Nephron progenitor cell (in vitro differentiated cells): ENCODE results near the gene PPP1R7.

ENCODE experiments used
- DNase-seq: peaks from one replicate; pipeline ENCODE4 v3.0.0; 2021
- H3K27ac Mint-ChIP-seq: 2 replicates; pipeline ENCODE4 v1.8.0; 2021; ENCODE audit warnings: mild to moderate bottlenecking, moderate library complexity, mixed read lengths
- H3K27me3 Mint-ChIP-seq: 2 replicates; pipeline ENCODE4 v1.8.0; 2021; ENCODE audit warnings: mild to moderate bottlenecking, low read depth, mixed read lengths; ENCODE audit not compliant: poor library complexity
- H3K36me3 Mint-ChIP-seq: 2 replicates; pipeline ENCODE4 v1.8.0; 2021; ENCODE audit warnings: low read depth, mixed read lengths
- H3K4me1 Mint-ChIP-seq: 2 replicates; pipeline ENCODE4 v1.8.0; 2021; ENCODE audit warnings: mixed read lengths
- H3K4me3 Mint-ChIP-seq: 2 replicates; pipeline ENCODE4 v1.8.0; 2021; ENCODE audit warnings: mild to moderate bottlenecking, moderate library complexity, mixed read lengths
- H3K9me3 Mint-ChIP-seq: 2 replicates; pipeline ENCODE4 v1.8.0; 2021; ENCODE audit warnings: mild to moderate bottlenecking, moderate library complexity, mixed read lengths
- CTCF ChIP-seq: fragments of 200-600 bp; sonication (generic); IDR thresholded peaks from 2 replicates; pipeline ENCODE4 v1.5.0; 2021; ENCODE audit warnings: antibody characterized with exemption

The PPP1R7 gene

GRCh38 chr2:241227594-241227993 is 77.3 kb downstream of the PPP1R7 start:
- H3K36me3 Mint-ChIP-seq, result peaks cover 48% of the 10 kb centered on the region
- DNase-seq, result no peak
- H3K27me3 Mint-ChIP-seq, result no peaks in the 10 kb centered on the region
- no peak for TF ChIP-seq CTCF
- no peaks in the 10 kb centered on the region for H3K9me3 Mint-ChIP-seq
- peaks cover 31% of the 10 kb centered on the region for H3K4me1 Mint-ChIP-seq
- no peak overlapping the region for H3K4me3 Mint-ChIP-seq
- H3K27ac Mint-ChIP-seq, result peak overlapping the region; percentile 81

GRCh38 chr2:241228081-241228859 is 78.0 kb downstream of the PPP1R7 start:
- no peaks in the 10 kb centered on the region for H3K27me3 Mint-ChIP-seq
- no peak for DNase-seq
- peaks cover 51% of the 10 kb centered on the region for H3K36me3 Mint-ChIP-seq
- H3K27ac Mint-ChIP-seq, result peak overlapping the region; percentile 81
- H3K9me3 Mint-ChIP-seq, result no peaks in the 10 kb centered on the region
- peaks cover 24% of the 10 kb centered on the region for H3K4me1 Mint-ChIP-seq
- no peak overlapping the region for H3K4me3 Mint-ChIP-seq
- no peak for TF ChIP-seq CTCF

- TF ChIP-seq CTCF, result no peak
- Mint-ChIP-seq H3K36me3 (peaks cover 57% of the 10 kb centered on the region), H3K4me3 (no peak overlapping the region), H3K27ac (no peak overlapping the region), H3K27me3 (no peaks in the 10 kb centered on the region), H3K9me3 (no peaks in the 10 kb centered on the region), H3K4me1 (peaks cover 17% of the 10 kb centered on the region)
- DNase-seq, result no peak
Measured at GRCh38 chr2:241228860-241229516, 78.7 kb downstream of the PPP1R7 start.

GRCh38 chr2:241229563-241230401 is 79.5 kb downstream of the PPP1R7 start:
- no peak for TF ChIP-seq CTCF
- H3K27ac Mint-ChIP-seq, result peak overlapping the region; percentile 82
- no peak overlapping the region for H3K4me3 Mint-ChIP-seq
- no peaks in the 10 kb centered on the region for H3K9me3 Mint-ChIP-seq
- no peaks in the 10 kb centered on the region for H3K27me3 Mint-ChIP-seq
- no peak for DNase-seq
- peaks cover 64% of the 10 kb centered on the region for H3K36me3 Mint-ChIP-seq
- H3K4me1 Mint-ChIP-seq, result peaks cover 9% of the 10 kb centered on the region

GRCh38 chr2:241230435-241230834 is 80.2 kb downstream of the PPP1R7 start:
- no peak for TF ChIP-seq CTCF
- no peak overlapping the region for H3K27ac Mint-ChIP-seq
- no peaks in the 10 kb centered on the region for H3K9me3 Mint-ChIP-seq
- H3K4me1 Mint-ChIP-seq, result peaks cover 8% of the 10 kb centered on the region
- no peak overlapping the region for H3K4me3 Mint-ChIP-seq
- H3K27me3 Mint-ChIP-seq, result no peaks in the 10 kb centered on the region
- no peak for DNase-seq
- peaks cover 64% of the 10 kb centered on the region for H3K36me3 Mint-ChIP-seq
